ENCODE data around the gene HGD.
"Not testable (repeated sequence)": the region's sequence is repeated elsewhere in the genome, so short reads cannot be mapped to it uniquely, and the experiment has no call there.

The HGD gene

GRCh38 chr3:120678331-120678947, 3.6 kb downstream of the HGD start:
- no peak overlapping the region for H3K9ac ChIP-seq (ENCODE audit: low read length)
- H3K27ac ChIP-seq (ENCODE audit: low read depth, low read length) = no peak overlapping the region
- no peak overlapping the region for H3K4me3 ChIP-seq (ENCODE audit: low read depth in 1 of 2, low read length in 2 of 2)
- no peaks in the 10 kb centered on the region for H3K9me3 ChIP-seq (ENCODE audit: low read length)
- H3K27me3 ChIP-seq (ENCODE audit: control insufficient read depth in 1 of 2, insufficient read depth in 2 of 2, low read length in 2 of 2) = no peaks in the 10 kb centered on the region
- H3K36me3 ChIP-seq (ENCODE audit: insufficient read depth, low read length) = no peaks in the 10 kb centered on the region
- peaks cover 12% of the 10 kb centered on the region for H3K4me1 ChIP-seq (ENCODE audit: insufficient read depth, low read length)

- H3K27me3 ChIP-seq (ENCODE audit: control insufficient read depth in 1 of 2, insufficient read depth in 2 of 2, low read length in 2 of 2); H3K27ac ChIP-seq (ENCODE audit: low read depth, low read length); H3K9ac ChIP-seq (ENCODE audit: low read length); H3K9me3 ChIP-seq (ENCODE audit: low read length); H3K36me3 ChIP-seq (ENCODE audit: insufficient read depth, low read length); H3K4me3 ChIP-seq (ENCODE audit: low read depth in 1 of 2, low read length in 2 of 2): not testable (repeated sequence)
- H3K4me1 ChIP-seq (ENCODE audit: insufficient read depth, low read length) = peaks cover 12% of the 10 kb centered on the region
Observed at GRCh38 chr3:120677193-120677592, 4.8 kb downstream of the HGD start.

GRCh38 chr3:120673116-120673515, 8.9 kb downstream of the HGD start:
- no peaks in the 10 kb centered on the region for H3K27me3 ChIP-seq (ENCODE audit: control insufficient read depth in 1 of 2, insufficient read depth in 2 of 2, low read length in 2 of 2)
- no peak overlapping the region for H3K9ac ChIP-seq (ENCODE audit: low read length)
- peaks cover 2% of the 10 kb centered on the region for H3K4me1 ChIP-seq (ENCODE audit: insufficient read depth, low read length)
- no peak overlapping the region for H3K27ac ChIP-seq (ENCODE audit: low read depth, low read length)
- H3K36me3 ChIP-seq (ENCODE audit: insufficient read depth, low read length) = no peaks in the 10 kb centered on the region
- H3K4me3 ChIP-seq (ENCODE audit: low read depth in 1 of 2, low read length in 2 of 2) = no peak overlapping the region
- H3K9me3 ChIP-seq (ENCODE audit: low read length) = no peaks in the 10 kb centered on the region

DNA sequence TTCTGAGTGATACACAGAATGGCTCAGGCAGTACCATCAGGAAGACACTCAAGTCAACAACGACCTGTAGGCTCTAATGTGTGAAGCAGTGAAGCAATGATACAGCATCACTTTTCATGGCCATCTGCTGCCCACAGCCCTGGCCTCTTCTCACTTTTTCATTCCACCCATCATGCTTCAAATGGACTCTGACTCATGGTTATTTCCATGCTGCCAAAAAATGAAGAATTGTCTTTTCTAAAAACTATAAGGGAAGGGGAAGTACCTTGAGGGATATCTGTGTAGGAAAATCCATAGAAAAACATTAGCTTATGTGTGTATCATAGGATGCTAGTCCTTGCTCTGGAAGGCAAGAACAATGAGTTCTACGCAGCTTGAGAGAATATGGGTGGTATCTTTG, 11.5 kb downstream of the HGD start:
- Histone ChIP-seq H3K4me1 (ENCODE audit: insufficient read depth, low read length) (no peaks in the 10 kb centered on the region), H3K9ac (ENCODE audit: low read length) (no peak overlapping the region), H3K4me3 (ENCODE audit: low read depth in 1 of 2, low read length in 2 of 2) (no peak overlapping the region), H3K27ac (ENCODE audit: low read depth, low read length) (no peak overlapping the region), H3K9me3 (ENCODE audit: low read length) (no peaks in the 10 kb centered on the region), H3K27me3 (ENCODE audit: control insufficient read depth in 1 of 2, insufficient read depth in 2 of 2, low read length in 2 of 2) (no peaks in the 10 kb centered on the region), H3K36me3 (ENCODE audit: insufficient read depth, low read length) (no peaks in the 10 kb centered on the region)

- no peak overlapping the region for H3K9ac ChIP-seq (ENCODE audit: low read length)
- no peak overlapping the region for H3K27ac ChIP-seq (ENCODE audit: low read depth, low read length)
- H3K36me3 ChIP-seq (ENCODE audit: insufficient read depth, low read length) = no peaks in the 10 kb centered on the region
- H3K4me3 ChIP-seq (ENCODE audit: low read depth in 1 of 2, low read length in 2 of 2) = no peak overlapping the region
- no peaks in the 10 kb centered on the region for H3K4me1 ChIP-seq (ENCODE audit: insufficient read depth, low read length)
- no peaks in the 10 kb centered on the region for H3K9me3 ChIP-seq (ENCODE audit: low read length)
- H3K27me3 ChIP-seq (ENCODE audit: control insufficient read depth in 1 of 2, insufficient read depth in 2 of 2, low read length in 2 of 2) = no peaks in the 10 kb centered on the region
Observed at GRCh38 chr3:120664926-120665325, 17.1 kb downstream of the HGD start.

- Histone ChIP-seq H3K9ac (ENCODE audit: low read length) (no peak overlapping the region), H3K27ac (ENCODE audit: low read depth, low read length) (no peak overlapping the region), H3K9me3 (ENCODE audit: low read length) (no peaks in the 10 kb centered on the region), H3K4me3 (ENCODE audit: low read depth in 1 of 2, low read length in 2 of 2) (no peak overlapping the region), H3K27me3 (ENCODE audit: control insufficient read depth in 1 of 2, insufficient read depth in 2 of 2, low read length in 2 of 2) (no peaks in the 10 kb centered on the region), H3K36me3 (ENCODE audit: insufficient read depth, low read length) (no peaks in the 10 kb centered on the region), H3K4me1 (ENCODE audit: insufficient read depth, low read length) (no peaks in the 10 kb centered on the region)
Observed at GRCh38 chr3:120661945-120662344, 20.1 kb downstream of the HGD start.

DNA sequence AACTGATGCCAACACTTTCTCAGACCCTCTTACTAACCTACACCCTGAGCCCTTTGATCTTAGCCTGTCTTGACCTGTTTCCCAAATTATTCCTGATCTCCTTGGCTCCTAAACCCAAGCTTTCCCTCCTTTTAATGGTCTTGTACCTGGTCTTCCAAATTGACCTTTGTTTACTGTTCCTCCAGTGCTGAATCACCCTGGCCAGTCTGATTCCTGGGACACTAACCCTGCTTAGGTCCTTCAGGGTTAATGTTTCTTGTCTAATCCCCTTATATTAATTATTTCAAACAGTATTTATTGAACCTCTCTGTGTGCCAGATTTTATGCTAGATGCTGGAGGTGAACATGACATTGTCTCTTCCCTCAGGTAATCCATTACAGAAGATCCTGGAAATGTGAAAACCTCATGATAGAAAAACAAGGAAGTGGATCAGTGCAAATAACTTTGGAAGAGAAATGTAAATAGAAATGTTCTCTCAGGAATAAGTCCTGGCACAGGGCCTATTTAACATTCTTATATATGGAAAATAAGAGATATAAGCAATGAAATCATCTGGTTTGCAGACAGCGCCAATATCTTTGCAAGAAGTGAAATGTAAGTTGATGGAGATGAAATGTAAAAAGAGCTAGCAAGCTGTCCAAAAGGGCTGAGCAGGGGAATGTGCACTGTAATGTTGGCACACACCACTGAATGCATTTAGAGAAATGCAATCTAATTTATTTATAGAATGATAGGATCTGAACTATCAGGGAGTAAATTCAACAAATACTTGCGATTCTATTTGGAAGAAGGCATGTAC, 20.7 kb downstream of the HGD start:
- Histone ChIP-seq H3K4me1 (ENCODE audit: insufficient read depth, low read length) (no peaks in the 10 kb centered on the region), H3K4me3 (ENCODE audit: low read depth in 1 of 2, low read length in 2 of 2) (no peak overlapping the region), H3K36me3 (ENCODE audit: insufficient read depth, low read length) (no peaks in the 10 kb centered on the region), H3K9ac (ENCODE audit: low read length) (no peak overlapping the region), H3K27me3 (ENCODE audit: control insufficient read depth in 1 of 2, insufficient read depth in 2 of 2, low read length in 2 of 2) (no peaks in the 10 kb centered on the region), H3K9me3 (ENCODE audit: low read length) (no peaks in the 10 kb centered on the region), H3K27ac (ENCODE audit: low read depth, low read length) (no peak overlapping the region)

DNA sequence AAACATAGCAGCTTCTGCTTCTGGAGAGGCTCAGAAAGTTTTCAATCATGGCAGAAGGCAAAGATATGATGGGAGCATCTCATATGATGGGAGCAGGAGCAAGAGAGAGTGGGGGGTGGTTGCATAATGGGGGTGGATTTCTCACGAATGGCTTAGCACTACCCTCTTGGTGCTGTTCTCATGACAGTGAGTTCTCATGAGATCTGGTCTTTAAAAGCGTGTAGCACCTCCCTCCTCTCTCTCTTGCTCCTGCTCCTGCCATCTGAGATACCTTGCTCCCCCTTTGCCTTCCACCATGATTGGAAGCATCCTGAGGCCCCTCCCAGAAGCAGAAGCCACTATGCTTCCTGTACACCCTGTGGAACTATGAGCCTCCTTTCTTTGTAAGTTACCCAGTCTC, 22.2 kb downstream of the HGD start:
- Histone ChIP-seq H3K9me3 (ENCODE audit: low read length) (no peaks in the 10 kb centered on the region), H3K36me3 (ENCODE audit: insufficient read depth, low read length) (no peaks in the 10 kb centered on the region), H3K9ac (ENCODE audit: low read length) (no peak overlapping the region), H3K27me3 (ENCODE audit: control insufficient read depth in 1 of 2, insufficient read depth in 2 of 2, low read length in 2 of 2) (no peaks in the 10 kb centered on the region), H3K27ac (ENCODE audit: low read depth, low read length) (no peak overlapping the region), H3K4me1 (ENCODE audit: insufficient read depth, low read length) (no peaks in the 10 kb centered on the region), H3K4me3 (ENCODE audit: low read depth in 1 of 2, low read length in 2 of 2) (no peak overlapping the region)

- H3K27me3 ChIP-seq (ENCODE audit: control insufficient read depth in 1 of 2, insufficient read depth in 2 of 2, low read length in 2 of 2) = no peaks in the 10 kb centered on the region
- no peak overlapping the region for H3K27ac ChIP-seq (ENCODE audit: low read depth, low read length)
- H3K9me3 ChIP-seq (ENCODE audit: low read length) = no peaks in the 10 kb centered on the region
Observed at GRCh38 chr3:120659285-120659684, 22.8 kb downstream of the HGD start.

DNA sequence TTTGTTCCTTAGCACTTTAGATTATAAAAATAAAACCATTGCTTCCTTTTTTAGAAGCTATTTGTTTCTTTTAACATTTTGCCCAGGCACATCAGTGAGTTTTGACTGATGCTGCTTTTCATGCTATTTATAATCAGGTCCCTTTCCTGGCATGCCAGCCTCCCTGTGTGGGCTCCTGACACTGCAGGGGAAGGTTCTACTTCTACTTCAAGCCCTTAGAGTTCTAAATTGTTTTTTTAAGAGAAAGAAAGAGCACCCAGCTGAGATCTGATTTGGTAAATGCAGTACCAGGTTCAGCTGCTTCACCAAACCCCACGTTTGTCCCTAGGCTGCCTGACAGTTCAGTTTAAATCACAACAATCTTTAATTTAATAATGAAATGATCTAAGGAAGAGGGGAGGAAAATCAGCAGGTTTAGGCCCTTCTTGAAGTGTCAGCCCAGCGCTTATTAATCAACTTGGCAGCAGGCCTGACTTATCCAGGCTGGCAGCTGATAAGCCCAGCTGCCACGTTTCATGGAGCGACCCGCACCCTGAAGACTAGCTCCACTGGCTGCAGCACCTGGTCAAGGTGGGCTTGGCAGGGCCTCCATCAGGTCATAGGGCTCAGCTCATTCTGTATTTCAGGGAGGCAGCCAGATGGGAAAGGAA, 29.0 kb downstream of the HGD start:
- Histone ChIP-seq H3K9me3 (ENCODE audit: low read length) (no peaks in the 10 kb centered on the region), H3K27ac (ENCODE audit: low read depth, low read length) (no peak overlapping the region), H3K9ac (ENCODE audit: low read length) (no peak overlapping the region), H3K4me3 (ENCODE audit: low read depth in 1 of 2, low read length in 2 of 2) (no peak overlapping the region), H3K36me3 (ENCODE audit: insufficient read depth, low read length) (no peaks in the 10 kb centered on the region), H3K4me1 (ENCODE audit: insufficient read depth, low read length) (no peaks in the 10 kb centered on the region), H3K27me3 (ENCODE audit: control insufficient read depth in 1 of 2, insufficient read depth in 2 of 2, low read length in 2 of 2) (no peaks in the 10 kb centered on the region)

More at GRCh38 chr3:120659285-120659684, 22.8 kb downstream of the HGD start:
- Histone ChIP-seq H3K9ac (ENCODE audit: low read length) (no peak overlapping the region), H3K36me3 (ENCODE audit: insufficient read depth, low read length) (no peaks in the 10 kb centered on the region), H3K4me1 (ENCODE audit: insufficient read depth, low read length) (no peaks in the 10 kb centered on the region), H3K4me3 (ENCODE audit: low read depth in 1 of 2, low read length in 2 of 2) (no peak overlapping the region)

DNA sequence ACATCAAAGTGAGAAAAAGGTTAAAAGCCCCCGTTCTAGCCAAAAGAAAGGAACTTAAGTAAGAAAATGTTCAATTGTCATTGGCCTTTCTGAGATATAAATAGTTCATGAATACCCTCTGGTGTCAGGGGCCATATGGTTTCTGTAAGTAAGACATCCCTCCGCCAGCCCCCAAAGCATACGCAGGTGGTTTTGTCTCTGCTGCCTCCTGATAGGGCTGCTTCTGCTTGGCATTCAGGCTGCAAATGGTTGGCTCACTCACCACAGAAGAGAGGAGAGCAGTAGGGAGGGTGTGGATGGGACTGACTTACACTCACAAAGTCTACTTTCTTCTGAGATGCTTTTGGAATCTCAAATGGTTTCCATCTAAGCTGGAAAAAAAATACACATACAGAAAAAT, 29.8 kb downstream of the HGD start:
- H3K9ac ChIP-seq (ENCODE audit: low read length) = no peak overlapping the region
- no peaks in the 10 kb centered on the region for H3K4me1 ChIP-seq (ENCODE audit: insufficient read depth, low read length)
- H3K27ac ChIP-seq (ENCODE audit: low read depth, low read length) = no peak overlapping the region
- no peaks in the 10 kb centered on the region for H3K9me3 ChIP-seq (ENCODE audit: low read length)
- no peaks in the 10 kb centered on the region for H3K27me3 ChIP-seq (ENCODE audit: control insufficient read depth in 1 of 2, insufficient read depth in 2 of 2, low read length in 2 of 2)
- no peak overlapping the region for H3K4me3 ChIP-seq (ENCODE audit: low read depth in 1 of 2, low read length in 2 of 2)
- no peaks in the 10 kb centered on the region for H3K36me3 ChIP-seq (ENCODE audit: insufficient read depth, low read length)

All from muscle layer of colon (tissue), 2 donors.